Left lung (tissue), 10 donors: ENCODE measurements around the gene BTBD17. TPM values are rescaled to one million over a fixed set of nuclear protein-coding genes. Genes with fewer than 3 reads are reported as not detected.

Source experiments
- ATAC-seq: fragments of 200-7000 bp; cut with Tn5 transposase; one replicate; pipeline ENCODE4 v1.9.1; 2020; ENCODE audit warnings: moderate library complexity
- DNase-seq, 4 donors: peaks; one replicate each; pipeline ENCODE4 v3.0.0-alpha.2; 2013 to 2020
- H3K27ac ChIP-seq, 2 donors: fragments of 200-600 bp; sonication (generic) in 1 of 2; one replicate each; pipeline versions ENCODE4 v1.5.0 to v1.8.0; 2020 to 2021
- H3K27me3 ChIP-seq, 2 donors: fragments of 200-600 bp; sonication (generic) in 1 of 2; one replicate each; pipeline versions ENCODE4 v1.5.0 to v1.8.0; 2020 to 2021
- H3K36me3 ChIP-seq, 2 donors: fragments of 200-600 bp; sonication (generic) in 1 of 2; one replicate each; pipeline versions ENCODE4 v1.5.0 to v1.8.0; 2020 to 2021
- H3K4me1 ChIP-seq, 2 donors: fragments of 200-600 bp; one replicate each; pipeline ENCODE4 v1.8.0; 2021
- H3K4me3 ChIP-seq, 2 donors: fragments of 200-600 bp; sonication (generic) in 1 of 2; one replicate each; pipeline versions ENCODE4 v1.5.0 to v1.8.0; 2020 to 2021; ENCODE audit warnings: mild to moderate bottlenecking in 1 of 2
- H3K9me3 ChIP-seq, 2 donors: fragments of 200-600 bp; sonication (generic) in 1 of 2; one replicate each; pipeline versions ENCODE4 v1.5.0 to v1.8.0; 2020 to 2021
- CTCF ChIP-seq, 2 donors: fragments of 200-600 bp; sonication (generic) in 1 of 2; IDR thresholded peaks; one replicate each; pipeline versions ENCODE4 v1.5.0 to v1.8.0; 2021; ENCODE audit warnings: antibody characterized with exemption in 2 of 2
- intact Hi-C, 2 donors: fragments of 100-400 bp; cut with DNase I; formaldehyde crosslinking; loops; one replicate each; pipeline versions ENCODE4 v1.11.2 to v1.14.2; 2022
- polyA plus RNA-seq, 6 donors: library from polyadenylated mRNA; unstranded; fragments of 120-200 nt; gene quantifications; one replicate each; pipeline ENCODE4 v1.2.1, GENCODE V29; 2013; ENCODE audit not compliant: insufficient read length in 6 of 6
- total RNA-seq, 2 donors: library from RNA; stranded (reverse); fragmentation: NEBNext Ultra II Directional; extraction: Animal tissue kit (Norgen Biotek cat#: 25700); gene quantifications; one replicate each; pipeline ENCODE4 v1.2.1, GENCODE V29; 2021
- donor health status: DM: no; HTN: yes; CAD: no.
- donor health status: DM: no; HTN: no; CAD: no.

The BTBD17 gene
- total and polyA plus RNA-seq, 8 donors, result 0.60 to 1.2 (median 1.0) TPM; not detected in 2

GRCh38 chr17:74349120-74349519, 12.5 kb downstream of the BTBD17 start:
- H3K4me1 ChIP-seq, result no peaks in the 10 kb centered on the region
- no peaks in the 10 kb centered on the region for H3K36me3 ChIP-seq
- intact Hi-C loops, result no loop called here
- H3K27me3 ChIP-seq, result peaks cover 24 to 77% of the 10 kb centered on the region in 2 donors
- H3K27ac ChIP-seq, result no peak overlapping the region
- H3K4me3 ChIP-seq, result no peak overlapping the region
- DNase-seq (no peak), ATAC-seq (no peak)
- no peaks in the 10 kb centered on the region for H3K9me3 ChIP-seq
- no peak for TF ChIP-seq CTCF (IDR thresholded peaks at IDR 0.05)

GRCh38 chr17:74347646-74348045, 14.0 kb downstream of the BTBD17 start:
- no peak overlapping the region for H3K4me3 ChIP-seq
- no peaks in the 10 kb centered on the region for H3K4me1 ChIP-seq
- ATAC-seq (no peak), DNase-seq (no peak)
- no peaks in the 10 kb centered on the region for H3K36me3 ChIP-seq
- H3K9me3 ChIP-seq, result no peaks in the 10 kb centered on the region
- no peak overlapping the region for H3K27ac ChIP-seq
- intact Hi-C loops, result no loop called here
- peaks cover 16 to 77% of the 10 kb centered on the region in 2 donors for H3K27me3 ChIP-seq
- no peak for TF ChIP-seq CTCF (IDR thresholded peaks at IDR 0.05)

GRCh38 chr17:74345433-74346241, 16.0 kb downstream of the BTBD17 start:
- H3K36me3 ChIP-seq, result no peaks in the 10 kb centered on the region
- intact Hi-C loops, result no loop called here
- DNase-seq (no peak), ATAC-seq (no peak)
- H3K4me1 ChIP-seq, result no peaks in the 10 kb centered on the region
- peaks cover 0 to 77% of the 10 kb centered on the region in 2 donors for H3K27me3 ChIP-seq
- H3K27ac ChIP-seq, result no peak overlapping the region
- TF ChIP-seq CTCF (IDR thresholded peaks at IDR 0.05), result no peak
- no peaks in the 10 kb centered on the region for H3K9me3 ChIP-seq
- H3K4me3 ChIP-seq, result no peak overlapping the region

GRCh38 chr17:74344658-74345057, 17.0 kb downstream of the BTBD17 start:
- peaks cover 0 to 74% of the 10 kb centered on the region in 2 donors for H3K27me3 ChIP-seq
- H3K4me3 ChIP-seq, result no peak overlapping the region
- no peaks in the 10 kb centered on the region for H3K36me3 ChIP-seq
- H3K4me1 ChIP-seq, result no peaks in the 10 kb centered on the region
- no peak overlapping the region for H3K27ac ChIP-seq
- ATAC-seq (no peak), DNase-seq (no peak)
- TF ChIP-seq CTCF (IDR thresholded peaks at IDR 0.05), result no peak
- intact Hi-C loops, result no loop called here
- H3K9me3 ChIP-seq, result no peaks in the 10 kb centered on the region

- no peak for TF ChIP-seq CTCF (IDR thresholded peaks at IDR 0.05)
- Histone ChIP-seq H3K9me3 (no peaks in the 10 kb centered on the region), H3K4me1 (no peaks in the 10 kb centered on the region), H3K27ac (no peak overlapping the region), H3K27me3 (peaks cover 0 to 73% of the 10 kb centered on the region in 2 donors), H3K4me3 (no peak overlapping the region), H3K36me3 (no peaks in the 10 kb centered on the region)
- DNase-seq (no peak), ATAC-seq (no peak)
- intact Hi-C loops, result no loop called here
These were observed 18.0 kb downstream of the BTBD17 start for GRCh38 chr17:74343526-74344284.
